ENCODE data around the gene SMIM5. TPM values are rescaled to one million over a fixed set of nuclear protein-coding genes. Genes with fewer than 3 reads are reported as not detected.

The SMIM5 gene
- total RNA-seq, 4 donors from 2014 or later: 0.31 to 2.0 (median 1.0) TPM

DNA sequence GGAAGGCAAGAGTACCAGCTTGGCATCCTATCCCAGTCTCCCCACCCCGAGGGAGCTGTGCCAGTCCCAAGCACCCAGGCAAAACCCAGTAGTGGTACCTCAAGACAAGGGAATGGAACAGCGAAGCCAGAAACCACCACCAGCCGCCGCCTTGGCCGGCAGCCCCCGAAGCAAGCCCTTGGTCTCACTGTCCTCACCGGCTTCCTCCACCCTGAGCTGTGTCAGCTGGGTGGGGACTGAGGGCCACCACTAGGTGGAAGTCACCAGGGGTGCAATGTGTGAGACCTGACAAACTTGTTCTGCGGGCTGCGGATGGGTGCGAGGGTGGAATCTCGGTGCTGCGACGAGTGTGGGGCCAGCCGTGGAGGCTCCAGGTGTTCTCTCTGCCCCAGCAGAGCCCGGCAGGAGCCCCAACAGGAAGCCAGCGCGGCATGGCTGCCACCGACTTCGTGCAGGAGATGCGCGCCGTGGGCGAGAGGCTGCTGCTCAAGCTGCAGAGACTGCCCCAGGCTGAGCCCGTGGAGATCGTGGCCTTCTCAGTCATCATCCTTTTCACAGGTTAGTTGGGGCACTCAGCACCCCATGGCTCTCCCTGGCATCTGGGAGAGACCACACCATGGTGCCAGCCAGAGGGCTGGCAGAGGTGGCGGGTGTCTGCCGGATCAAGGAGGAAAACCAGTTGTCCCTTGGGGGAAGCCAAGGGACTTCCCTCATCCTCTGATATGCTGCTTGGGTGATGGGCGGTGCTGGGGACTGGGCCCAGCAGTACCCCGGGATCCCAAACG, 6.7 kb downstream of the SMIM5 start:
- TF ChIP-seq, protein P1, sequence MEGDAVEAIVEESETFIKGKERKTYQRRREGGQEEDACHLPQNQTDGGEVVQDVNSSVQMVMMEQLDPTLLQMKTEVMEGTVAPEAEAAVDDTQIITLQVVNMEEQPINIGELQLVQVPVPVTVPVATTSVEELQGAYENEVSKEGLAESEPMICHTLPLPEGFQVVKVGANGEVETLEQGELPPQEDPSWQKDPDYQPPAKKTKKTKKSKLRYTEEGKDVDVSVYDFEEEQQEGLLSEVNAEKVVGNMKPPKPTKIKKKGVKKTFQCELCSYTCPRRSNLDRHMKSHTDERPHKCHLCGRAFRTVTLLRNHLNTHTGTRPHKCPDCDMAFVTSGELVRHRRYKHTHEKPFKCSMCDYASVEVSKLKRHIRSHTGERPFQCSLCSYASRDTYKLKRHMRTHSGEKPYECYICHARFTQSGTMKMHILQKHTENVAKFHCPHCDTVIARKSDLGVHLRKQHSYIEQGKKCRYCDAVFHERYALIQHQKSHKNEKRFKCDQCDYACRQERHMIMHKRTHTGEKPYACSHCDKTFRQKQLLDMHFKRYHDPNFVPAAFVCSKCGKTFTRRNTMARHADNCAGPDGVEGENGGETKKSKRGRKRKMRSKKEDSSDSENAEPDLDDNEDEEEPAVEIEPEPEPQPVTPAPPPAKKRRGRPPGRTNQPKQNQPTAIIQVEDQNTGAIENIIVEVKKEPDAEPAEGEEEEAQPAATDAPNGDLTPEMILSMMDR (IDR thresholded peaks at IDR 0.05): no peak
- DNase-seq (ENCODE audit: low spot score): no peak
- no peak for ATAC-seq (ENCODE audit: low FRiP score)

DNA sequence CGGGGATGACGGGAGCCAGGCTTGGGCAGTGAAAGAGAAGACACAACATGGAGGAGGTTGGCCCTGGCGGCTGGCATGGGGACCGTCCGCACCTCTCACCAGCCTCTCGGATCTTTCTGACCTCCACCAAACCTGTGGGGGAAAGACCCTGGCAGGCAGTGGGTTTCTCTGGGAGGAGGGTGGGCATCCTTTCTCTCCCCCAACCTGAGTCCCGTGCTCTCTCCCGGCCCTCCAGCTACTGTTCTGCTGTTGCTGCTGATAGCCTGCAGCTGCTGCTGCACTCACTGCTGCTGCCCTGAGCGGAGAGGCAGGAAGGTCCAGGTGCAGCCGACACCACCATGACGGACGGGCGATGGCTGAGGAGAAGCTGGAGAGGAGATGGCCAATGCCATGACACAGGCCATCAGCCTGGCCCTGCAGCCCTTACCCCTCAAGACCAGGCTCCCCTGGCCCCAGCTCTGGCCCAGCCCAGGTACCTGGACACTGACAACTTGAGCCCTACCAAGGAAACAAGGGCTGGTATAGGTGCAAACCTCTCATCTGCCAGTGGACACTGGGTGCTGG, 7.4 kb downstream of the SMIM5 start:
- ATAC-seq (ENCODE audit: low FRiP score) (no peak), DNase-seq (ENCODE audit: low spot score) (no peak)
- TF ChIP-seq, protein P1 (IDR thresholded peaks at IDR 0.05): no peak

DNA sequence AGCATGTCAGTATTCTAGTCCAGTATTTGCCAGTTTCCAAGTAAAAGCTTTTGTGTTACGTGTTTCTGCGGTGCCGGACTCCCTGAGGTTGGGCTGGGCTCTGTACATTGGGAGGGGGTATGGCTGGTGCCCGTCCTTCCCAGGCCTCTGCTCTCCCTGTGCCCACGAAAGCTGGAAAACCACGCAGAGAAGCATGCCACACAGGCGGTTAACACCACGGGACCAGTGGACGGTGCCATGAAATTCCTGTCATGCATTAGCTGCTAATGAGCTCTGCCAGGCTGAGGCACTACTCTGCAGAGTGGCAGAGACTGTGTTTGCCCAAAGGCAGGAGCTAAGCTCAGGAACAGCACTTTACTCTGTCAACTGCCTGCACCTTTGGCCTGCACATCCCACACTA, 8.1 kb downstream of the SMIM5 start:
- TF ChIP-seq, protein P1 (IDR thresholded peaks at IDR 0.05): no peak
- ATAC-seq (ENCODE audit: low FRiP score): no peak
- no peak for DNase-seq (ENCODE audit: low spot score)

DNA sequence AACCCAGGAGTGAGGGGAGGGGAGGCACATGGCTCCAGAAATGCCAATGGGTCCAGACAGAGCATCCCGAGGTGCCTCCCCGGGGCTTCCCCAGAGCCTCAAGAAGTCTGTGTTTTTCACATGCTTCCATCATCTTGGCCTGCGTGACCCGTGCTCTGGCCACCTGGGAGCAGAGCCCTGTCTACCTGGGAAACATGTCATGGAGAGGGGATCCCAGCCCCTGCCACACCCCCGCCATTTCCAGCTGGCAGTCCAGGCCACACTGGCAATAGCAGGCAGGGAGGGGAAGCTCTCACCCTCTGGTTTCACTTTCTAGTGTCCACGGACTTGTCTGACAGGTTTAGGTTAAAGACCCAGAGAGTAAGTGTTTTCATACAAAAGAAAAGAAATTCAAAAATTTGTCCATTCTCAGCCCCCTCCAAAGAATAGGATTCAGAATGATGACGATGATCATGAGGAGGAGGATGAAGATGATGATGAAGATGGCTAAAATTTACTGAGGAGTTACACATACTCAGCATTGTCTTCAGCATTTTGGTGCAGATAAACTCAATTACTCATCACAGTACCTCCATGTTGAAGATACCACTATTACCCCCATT, 9.0 kb downstream of the SMIM5 start:
- TF ChIP-seq, protein P1 (IDR thresholded peaks at IDR 0.05): no peak
- DNase-seq (ENCODE audit: low spot score) (no peak), ATAC-seq (ENCODE audit: low FRiP score) (no peak)

DNA sequence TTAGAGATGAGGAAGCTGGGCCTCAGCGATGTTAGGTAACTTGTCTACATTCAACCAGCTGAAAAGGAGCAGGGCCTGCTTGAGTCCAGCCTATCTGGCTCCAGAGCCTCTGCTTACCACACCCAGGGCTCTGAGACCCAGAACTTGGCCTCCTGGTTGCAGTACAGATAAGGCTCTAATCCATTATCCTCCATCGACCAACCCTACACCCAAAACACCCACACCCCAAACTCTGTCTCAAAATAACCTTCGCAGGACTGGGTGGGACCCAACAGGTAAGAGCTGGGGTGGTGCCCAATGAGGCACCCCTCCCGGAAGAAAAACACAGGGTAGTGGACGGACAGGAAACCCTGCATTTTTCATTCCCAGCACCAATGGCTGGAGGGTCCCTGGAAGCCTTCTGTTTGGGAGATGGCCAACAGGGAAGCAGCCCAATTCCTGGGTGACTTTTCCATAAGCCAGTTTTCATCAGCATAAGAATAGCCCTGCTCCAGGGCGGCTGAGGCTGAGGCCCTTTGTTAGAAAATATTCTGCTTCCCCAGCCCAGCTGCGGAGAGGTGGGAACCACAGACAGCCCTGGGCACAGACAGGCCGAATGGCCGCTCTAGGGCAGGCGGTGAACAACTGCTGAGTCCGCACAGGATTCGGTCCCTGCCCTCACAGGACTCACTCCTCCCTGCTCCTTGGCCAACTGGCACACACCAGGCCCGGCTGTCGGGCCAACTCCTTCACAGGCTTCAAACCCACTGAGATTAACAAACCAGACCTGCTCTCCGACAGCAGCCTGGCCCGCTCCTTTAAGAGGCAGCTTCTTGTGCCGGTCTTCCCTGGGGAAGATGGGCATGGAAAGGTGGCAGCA, 9.8 kb downstream of the SMIM5 start:
- TF ChIP-seq, protein P1 (IDR thresholded peaks at IDR 0.05): no peak
- DNase-seq (ENCODE audit: low spot score): no peak
- no peak for ATAC-seq (ENCODE audit: low FRiP score)

DNA sequence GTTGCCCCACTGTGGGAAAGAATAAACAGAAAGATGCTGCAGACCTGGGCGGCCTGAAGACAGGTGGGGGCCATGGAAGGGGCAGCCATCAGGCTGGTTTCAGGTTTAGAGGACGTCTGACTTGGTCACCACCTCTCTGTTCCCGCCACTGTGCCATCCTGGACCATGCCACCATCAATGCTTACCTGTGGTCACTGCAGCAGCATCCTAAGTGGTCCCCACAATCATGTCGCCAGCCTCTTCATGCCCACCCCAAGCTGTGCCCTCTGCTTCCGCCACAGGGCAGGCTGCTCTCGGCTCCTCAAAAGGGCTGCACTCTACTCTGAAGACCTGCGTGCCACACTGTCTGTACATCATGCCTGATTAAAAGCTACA, 10.4 kb downstream of the SMIM5 start:
- ATAC-seq (ENCODE audit: low FRiP score) (no peak), DNase-seq (ENCODE audit: low spot score) (no peak)
- TF ChIP-seq, protein P1 (IDR thresholded peaks at IDR 0.05): no peak
